HepG2 (cell line): ENCODE measurements around the gene ATP9A. TPM values are rescaled to one million over a fixed set of nuclear protein-coding genes. Genes with fewer than 3 reads are reported as not detected.
A peak's percentile ranks its signal among the peaks of the same experiment; 100 is the strongest.

Experiments used
- ATAC-seq: fragments of 200-7000 bp; cut with Tn5 transposase; 3 replicates; pipeline ENCODE4 v1.9.1; 2020; ENCODE audit warnings: mild to moderate bottlenecking, moderate library complexity
- BruUV-seq: library from RNA; stranded (reverse); fragments of 400-500 nt; replicated peaks from 2 replicates; lab custom pipeline; 2021; lab: Mats Ljungman, UMichigan
- CTCF ChIA-PET: fragments of 300-600 bp; formaldehyde crosslinking; extraction: SDS; loops from one replicate; lab custom pipeline; 2021; ENCODE audit warnings: low total read pairs, inconsistent platforms, low intra/inter-chr PET ratio; lab: Yijun Ruan, JAX
- POLR2A ChIA-PET: fragments of 350-600 bp; sonication (Branson Sonifier 250); formaldehyde crosslinking; loops from one replicate; lab custom pipeline; 2020; ENCODE audit warnings: antibody characterized with exemption, inconsistent platforms; lab: Yijun Ruan, JAX
- DNase-seq: peaks from one replicate; pipeline ENCODE4 v3.0.0-alpha.2; 2015; ENCODE audit warnings: low spot score
- FAIRE-seq: peaks from 3 replicates; lab custom pipeline; 2011; peaks lifted over from hg19 to GRCh38; lab: Jason Lieb, UNC
- H2AFZ ChIP-seq: one replicate; pipeline ENCODE4 v1.6.1; 2011; ENCODE audit warnings: low read length, inconsistent platforms
- H3K27ac ChIP-seq: fragments of 300-600 bp; 3 replicates; pipeline ENCODE4 v1.8.0; 2011; ENCODE audit warnings: mixed run types, mild to moderate bottlenecking, mixed read lengths, low read length, inconsistent platforms; ENCODE audit not compliant: insufficient read depth; ENCODE audit errors: extremely low read length
- H3K27me3 ChIP-seq, 2 experiments: fragments of 200-600 bp in 1 of 2; 2 replicates in 1 of 2; 3 replicates in 1 of 2; pipeline versions ENCODE4 v1.6.0 to v1.8.0; 2011; ENCODE audit warnings: low read length in 2 of 2, mild to moderate bottlenecking in 2 of 2, moderate library complexity in 2 of 2, inconsistent platforms in 1 of 2; ENCODE audit not compliant: insufficient read depth in 2 of 2, control insufficient read depth in 1 of 2
- H3K36me3 ChIP-seq, 2 experiments: fragments of 200-600 bp in 1 of 2; replicated peaks in 1 of 2; 2 replicates in 1 of 2; 3 replicates in 1 of 2; pipeline versions ENCODE4 v1.5.1 to v1.8.0; 2011; ENCODE audit warnings: low read length in 2 of 2, inconsistent platforms in 1 of 2; ENCODE audit not compliant: insufficient read depth in 2 of 2, control insufficient read depth in 1 of 2
- H3K4me1 ChIP-seq: 2 replicates; pipeline ENCODE4 v1.5.1; 2012; ENCODE audit warnings: low read length, inconsistent platforms; ENCODE audit not compliant: insufficient read depth
- H3K4me2 ChIP-seq: 2 replicates; pipeline ENCODE4 v1.6.0; 2011; ENCODE audit warnings: low read depth, low read length, inconsistent platforms
- H3K4me3 ChIP-seq, 3 experiments: fragments of 200-600 bp in 1 of 3; sonication (generic), shearing (Covaris generic) in 1 of 3; replicated peaks in 1 of 3; 2 replicates each; pipeline ENCODE4 v1.5.1; 2011 to 2016; ENCODE audit warnings: low read length in 3 of 3, inconsistent platforms in 2 of 3, low read depth in 2 of 3, mild to moderate bottlenecking in 2 of 3, control low read depth in 1 of 3, mixed read lengths in 1 of 3; ENCODE audit not compliant: insufficient read depth in 1 of 3
- H3K79me2 ChIP-seq: one replicate; pipeline ENCODE4 v1.6.1; 2011; ENCODE audit warnings: low read length, inconsistent platforms; ENCODE audit not compliant: insufficient read depth
- H3K9ac ChIP-seq: 2 replicates; pipeline ENCODE4 v1.6.0; 2011; ENCODE audit warnings: mild to moderate bottlenecking, low read depth, low read length, inconsistent platforms; ENCODE audit not compliant: insufficient read depth
- H3K9me3 ChIP-seq: 2 replicates; pipeline ENCODE4 v1.5.1; 2012; ENCODE audit warnings: mild to moderate bottlenecking, low read length
- H4K20me1 ChIP-seq: 2 replicates; pipeline ENCODE4 v1.6.0; 2011; ENCODE audit warnings: inconsistent platforms, mild to moderate bottlenecking, low read length, moderate library complexity; ENCODE audit not compliant: insufficient read depth
- AKAP8 ChIP-seq: sonication (generic); formaldehyde crosslinking; IDR thresholded peaks from 2 replicates; pipeline ENCODE4 v1.5.1; 2020; ENCODE audit warnings: mild to moderate bottlenecking, missing genetic modification reagents
- BCL6 ChIP-seq: IDR thresholded peaks from 2 replicates; pipeline ENCODE4 v1.6.1; 2016; ENCODE audit warnings: missing genetic modification reagents, missing compliant biosample characterization
- DPF2 ChIP-seq: sonication (generic); formaldehyde crosslinking; IDR thresholded peaks from 2 replicates; pipeline ENCODE4 v1.4.0; 2020; ENCODE audit warnings: mild to moderate bottlenecking, low read depth, missing genetic modification reagents, borderline replicate concordance
- PHB2 ChIP-seq: fragments of 450-650 bp; IDR thresholded peaks from 2 replicates; pipeline ENCODE4 v1.6.1; 2018; ENCODE audit not compliant: partially characterized antibody
- PRPF4 ChIP-seq: fragments of 200-400 bp; formaldehyde crosslinking; IDR thresholded peaks from 2 replicates; pipeline ENCODE4 v1.6.1; 2016; ENCODE audit warnings: low read length, low read depth; ENCODE audit not compliant: poor library complexity, severe bottlenecking
- SRF ChIP-seq: IDR thresholded peaks from 2 replicates; pipeline ENCODE4 v1.6.1; 2011; ENCODE audit warnings: mild to moderate bottlenecking, low read depth, low read length, moderate library complexity
- TMF1 ChIP-seq: sonication (generic); formaldehyde crosslinking; IDR thresholded peaks from 2 replicates; pipeline ENCODE4 v1.8.1; 2022; ENCODE audit warnings: low read depth, missing genetic modification reagents
- ZEB1 ChIP-seq: IDR thresholded peaks from 2 replicates; pipeline ENCODE4 v1.6.1; 2012; ENCODE audit warnings: mild to moderate bottlenecking, low read depth, inconsistent platforms; ENCODE audit not compliant: insufficient replicate concordance
- ZNF275 ChIP-seq: sonication (generic); formaldehyde crosslinking; IDR thresholded peaks from 2 replicates; pipeline ENCODE4 v1.8.0; 2022; ENCODE audit warnings: missing genetic modification reagents, mild to moderate bottlenecking, inconsistent platforms, borderline replicate concordance
- ZNF292 ChIP-seq: sonication (generic); formaldehyde crosslinking; IDR thresholded peaks from 2 replicates; pipeline ENCODE4 v1.8.1; 2022; ENCODE audit warnings: mild to moderate bottlenecking, low read depth, missing genetic modification reagents, borderline replicate concordance
- ZNF552 ChIP-seq: sonication (generic); formaldehyde crosslinking; IDR thresholded peaks from 2 replicates; pipeline ENCODE4 v1.9.0; 2022; ENCODE audit warnings: missing genetic modification reagents, mild to moderate bottlenecking, borderline replicate concordance
- ZNF615 ChIP-seq: sonication (generic); formaldehyde crosslinking; IDR thresholded peaks from 2 replicates; pipeline ENCODE4 v1.5.0; 2020; ENCODE audit warnings: mild to moderate bottlenecking, missing genetic modification reagents, borderline replicate concordance
- ZUFSP ChIP-seq: sonication (generic); formaldehyde crosslinking; IDR thresholded peaks from 2 replicates; pipeline ENCODE4 v1.9.0; 2021; ENCODE audit warnings: missing genetic modification reagents, mild to moderate bottlenecking, borderline replicate concordance
- WGBS: methylation state at CpG from one replicate; pipeline ENCODE4 v1.1.6; 2017; ENCODE audit warnings: low lambda C conversion rate; 5-methylcytosine and 5-hydroxymethylcytosine counted together
- in situ Hi-C: cut with HindIII; loops from 2 replicates; pipeline ENCODE4 v1.10.0; 2017; ENCODE audit warnings: low pct_unique_long_range_greater_than_20kb; ENCODE audit not compliant: extremely low pct_ligation_motif_present
- intact Hi-C: fragments of 100-400 bp; cut with micrococcal nuclease; formaldehyde crosslinking; loops from one replicate; pipeline ENCODE4 v1.10.0; 2022; ENCODE audit not compliant: unreplicated experiment
- polyA plus RNA-seq, 8 experiments: library from polyadenylated mRNA; depleted of rRNA in 3 of 8; stranded (reverse) in 7 of 8; unstranded in 1 of 8; fragments of >200 nt; fragmentation: Illumina TruSeq in 4 of 8; extraction: Trizol in 4 of 8; gene quantifications; 2 replicates each; pipeline versions ENCODE4 v1.2.1 to v1.2.3, GENCODE V29; 2011 to 2016; ENCODE audit warnings: low read depth in 4 of 8, missing spikeins in 1 of 8, mixed read lengths in 1 of 8; ENCODE audit not compliant: insufficient read depth in 1 of 8
- total RNA-seq, 5 experiments: library from RNA; depleted of rRNA; stranded (reverse); fragments of >200 nt; fragmentation: Illumina TruSeq; extraction: Trizol; gene quantifications; 2 replicates each; pipeline ENCODE4 v1.2.3, GENCODE V29; 2016; ENCODE audit warnings: low read depth in 1 of 5

ATP9A gene
- total and polyA plus RNA-seq, 2 of the 13 experiments (the other 11 are each of a cell fraction or from before 2014, with no cell fraction given), result 11.8 to 18.5 TPM

GRCh38 chr20:51705400-51705799 lies 62.8 kb downstream of the ATP9A start (continued):
- no peak for TF ChIP-seq TMF1 (CRISPR knock-in tag)
- TF ChIP-seq PRPF4, result no peak
- TF ChIP-seq DPF2 (CRISPR knock-in tag), result no peak
- TF ChIP-seq, all 625 proteins: peak for 6

GRCh38 chr20:51703400-51704287 lies 64.5 kb downstream of the ATP9A start:
- Histone ChIP-seq H3K27ac (peak overlapping the region; percentile 84), H3K4me1 (peaks cover 77% of the 10 kb centered on the region), H3K9ac (peak overlapping the region; percentile 64), H3K27me3 (no peaks in the 10 kb centered on the region), H3K9me3 (no peaks in the 10 kb centered on the region), H3K36me3 (no peaks in the 10 kb centered on the region), H4K20me1 (no peaks in the 10 kb centered on the region), H2AFZ (no peak overlapping the region), H3K4me3 (peak overlapping the region in 2 of 3 experiments; percentile 4 to 18; a peak in 1 of 6 replicates), H3K4me2 (peak overlapping the region; percentile 60), H3K79me2 (no peaks in the 10 kb centered on the region)
- ATAC-seq (peak; percentile 94), DNase-seq (peak; percentile 99), FAIRE-seq (peak; percentile 74)
- ChIA-PET CTCF (no interaction called here), POLR2A (interaction anchor here (0.7 kb wide), 1 partner anchor 39 kb away, joined by 3 read pairs; no protein-coding TSS in a partner anchor)
- no TSS peak for BruUV-seq
- in situ Hi-C loops, result loop anchor here (10.0 kb wide), 1 partner anchor 51 kb away; no protein-coding TSS in a partner anchor
- WGBS, result 31% methylated on average over 8 of the region's 8 CpGs
- intact Hi-C loops, result loop anchor here (1.0 kb wide), 1 partner anchor 41 kb away; no protein-coding TSS in a partner anchor
- no peak for TF ChIP-seq ZUFSP (CRISPR knock-in tag)
- no peak for TF ChIP-seq PHB2
- TF ChIP-seq ZNF292, result no peak; the same call in 1 of the 2 replicates
- TF ChIP-seq ZNF552 (CRISPR knock-in tag), result no peak
- no peak for TF ChIP-seq SRF
- no peak for TF ChIP-seq AKAP8 (CRISPR knock-in tag)
- peak; percentile 95 for TF ChIP-seq BCL6 (CRISPR knock-in tag)
- TF ChIP-seq ZNF615 (CRISPR knock-in tag), result no peak
- TF ChIP-seq ZNF275 (CRISPR knock-in tag), result no peak
- peak; percentile 24 for TF ChIP-seq ZEB1
